ENCODE data around the gene HSPBP1. TPM values are rescaled to one million over a fixed set of nuclear protein-coding genes. Genes with fewer than 3 reads are reported as not detected.
A peak's percentile ranks its signal among the peaks of the same experiment; 100 is the strongest.

Gene HSPBP1
- total and polyA plus RNA-seq, 9 of the 15 experiments (the other 6 are each of a cell fraction or from before 2014, with no cell fraction given), result 0.83 to 81.3 (median 21.8) TPM

GRCh38 chr19:55216461-55217198 is 63.3 kb downstream of the HSPBP1 start (continued):
- peak; percentile 43 for TF ChIP-seq FOS (IDR thresholded peaks at IDR 0.05; ENCODE audit: extremely low read depth, insufficient read length)
- TF ChIP-seq KDM4B (IDR thresholded peaks at IDR 0.05; ENCODE audit: borderline replicate concordance in 2 of 2, low read depth in 1 of 2), result peak in 1 of 2 experiments; percentile 87; a peak in 1 of 4 replicates
- no peak for TF ChIP-seq NFE2L1 (tag; IDR thresholded peaks at IDR 0.05; ENCODE audit: borderline replicate concordance, low read depth)
- TF ChIP-seq ZNF79 (CRISPR knock-in tag; IDR thresholded peaks at IDR 0.05; ENCODE audit: low read depth), result no peak; the same call in 1 of the 2 replicates
- no peak for TF ChIP-seq NFYB (IDR thresholded peaks at IDR 0.05; ENCODE audit: extremely low read depth, insufficient read length)
- no peak for TF ChIP-seq ZNF12 (CRISPR knock-in tag; IDR thresholded peaks at IDR 0.05)
- peak; percentile 87 for TF ChIP-seq BHLHE40 (IDR thresholded peaks at IDR 0.05; ENCODE audit: low read length)
- peak; percentile 72 to 93 for TF ChIP-seq UBTF (IDR thresholded peaks at IDR 0.05; ENCODE audit: borderline replicate concordance in 1 of 2, low read depth in 2 of 2, low read length in 2 of 2)
- TF ChIP-seq EZH2 (IDR thresholded peaks at IDR 0.05; ENCODE audit: borderline replicate concordance, low read depth, low read length), result no peak
- peak; percentile 48 for TF ChIP-seq TAL1 (IDR thresholded peaks at IDR 0.05)
- TF ChIP-seq RNF2 (IDR thresholded peaks at IDR 0.05), result peak; percentile 99
- peak; percentile 36; the same call in 1 of the 2 replicates for TF ChIP-seq HDAC8 (tag; IDR thresholded peaks at IDR 0.05)
- peak; percentile 48; the same call in 1 of the 2 replicates for TF ChIP-seq HMBOX1 (IDR thresholded peaks at IDR 0.05)
- peak; percentile 98 to 99 for TF ChIP-seq SIN3A (IDR thresholded peaks at IDR 0.05; ENCODE audit: borderline replicate concordance in 2 of 2, control insufficient read depth in 1 of 2, low read depth in 2 of 2, low read length in 2 of 2)
- peak; percentile 77 for TF ChIP-seq SPI1 (IDR thresholded peaks at IDR 0.05; ENCODE audit: borderline replicate concordance, low read depth, low read length)
- no peak for TF ChIP-seq ZNF444 (CRISPR knock-in tag; IDR thresholded peaks at IDR 0.05)
- 0 out of 2 replicates have a peak, but pooled peaks have one; percentile 57 for TF ChIP-seq ZC3H8 (IDR thresholded peaks at IDR 0.05)
- no peak for TF ChIP-seq IFI16 (CRISPR knock-in tag; IDR thresholded peaks at IDR 0.05)
- TF ChIP-seq POU5F1 (IDR thresholded peaks at IDR 0.05; ENCODE audit: borderline replicate concordance, low read depth, low read length, partially characterized antibody), result no peak
- TF ChIP-seq ILK (tag; IDR thresholded peaks at IDR 0.05; ENCODE audit: borderline replicate concordance, low read depth), result no peak
- no peak for TF ChIP-seq ZNF212 (CRISPR knock-in tag; IDR thresholded peaks at IDR 0.05)
- peak; percentile 84; the same call in 1 of the 2 replicates for TF ChIP-seq RBM14 (IDR thresholded peaks at IDR 0.05; ENCODE audit: borderline replicate concordance, insufficient read depth, low read depth, low read length)
- TF ChIP-seq MED1 (CRISPR knock-in tag; IDR thresholded peaks at IDR 0.05; ENCODE audit: borderline replicate concordance), result no peak
- peak; percentile 93 for TF ChIP-seq ZSCAN29 (IDR thresholded peaks at IDR 0.05)
- peak; percentile 89 for TF ChIP-seq RB1 (IDR thresholded peaks at IDR 0.05; ENCODE audit: low read depth)
- no peak for TF ChIP-seq FUS (optimal IDR thresholded peaks at IDR 0.05; ENCODE audit: low read depth, low read length)
